GDM1 (cell line): Measurements from ENCODE around the gene C2orf81.

Experiments used
- DNase-seq: peaks from one replicate; lab custom pipeline; 2025; lab: John Stamatoyannopoulos, UW

The C2orf81 gene

DNA sequence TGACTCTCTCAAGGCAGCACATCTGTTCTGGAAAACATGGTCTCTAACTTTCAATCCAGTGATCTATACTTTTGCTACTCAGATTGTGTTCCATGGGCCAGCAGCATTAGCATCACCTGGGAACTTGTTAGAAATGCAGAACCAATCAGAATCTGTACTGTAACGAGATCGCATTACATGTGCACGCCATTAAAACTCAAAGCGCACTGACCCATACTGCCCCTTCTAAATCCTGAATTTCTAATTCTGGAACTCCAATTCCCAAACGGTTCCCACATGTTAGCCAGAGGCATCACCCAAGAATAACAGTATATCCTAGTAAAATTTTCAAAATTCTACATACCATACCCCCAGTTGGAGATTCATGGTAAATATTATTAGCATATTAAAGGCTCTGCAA is 30.8 kb downstream of the C2orf81 start:
- no peak for DNase-seq

DNA sequence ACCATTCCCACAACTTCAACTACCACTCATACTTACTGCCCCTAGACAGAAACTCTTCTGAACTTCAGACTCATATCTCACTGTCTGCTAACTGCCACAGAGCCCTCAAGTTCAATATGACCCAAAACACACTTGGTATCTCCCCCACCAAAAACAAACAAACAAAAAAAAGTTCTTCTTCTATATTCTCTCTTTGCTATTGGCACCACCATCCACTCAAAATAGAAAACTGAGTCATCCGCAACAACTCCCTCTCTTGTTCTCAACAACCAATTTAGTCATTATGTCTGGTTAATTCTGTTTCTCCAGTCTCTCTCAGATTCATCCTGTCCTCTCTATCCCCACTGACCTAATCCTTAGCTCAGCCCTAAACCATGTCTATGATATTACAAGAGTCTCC is 34.1 kb downstream of the C2orf81 start:
- no peak for DNase-seq

DNA sequence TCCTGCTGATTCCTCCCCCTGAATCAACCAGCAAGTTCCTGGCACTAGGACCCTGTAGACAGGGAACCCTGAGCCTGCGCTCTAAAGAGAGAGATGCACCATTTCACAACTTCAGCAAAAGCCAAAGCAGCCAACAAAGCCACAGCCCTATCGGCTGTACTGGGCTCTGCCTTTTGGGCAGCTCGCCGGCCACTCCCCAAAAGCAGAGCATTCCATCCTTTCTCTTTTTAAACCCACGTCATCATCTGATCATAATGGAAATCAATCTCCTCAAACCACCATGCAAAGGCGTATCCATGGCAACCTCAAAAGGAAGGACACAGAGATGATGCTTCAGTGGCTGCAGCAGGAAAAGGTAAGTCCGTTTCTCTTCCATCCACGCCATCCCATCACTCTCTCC is 36.0 kb downstream of the C2orf81 start:
- DNase-seq, result no peak

DNA sequence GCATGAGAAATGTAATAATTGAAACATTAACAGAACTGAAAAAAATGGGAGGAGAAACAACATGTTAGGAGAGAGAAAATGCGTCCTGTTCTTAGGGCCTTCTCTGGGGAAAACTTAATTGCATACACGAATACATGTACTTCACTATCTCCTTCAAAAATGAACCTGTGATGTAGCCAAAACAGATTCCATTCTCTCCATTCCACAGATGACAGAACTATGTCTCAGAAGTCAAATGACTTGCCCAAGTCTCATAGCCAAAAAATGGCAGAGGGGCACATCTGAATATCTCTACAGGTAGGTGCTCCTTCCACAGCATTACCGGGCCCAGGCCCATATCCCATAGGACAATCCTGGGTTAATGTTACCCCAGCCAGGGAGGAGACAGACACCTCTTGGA is 37.4 kb downstream of the C2orf81 start:
- no peak for DNase-seq

DNA sequence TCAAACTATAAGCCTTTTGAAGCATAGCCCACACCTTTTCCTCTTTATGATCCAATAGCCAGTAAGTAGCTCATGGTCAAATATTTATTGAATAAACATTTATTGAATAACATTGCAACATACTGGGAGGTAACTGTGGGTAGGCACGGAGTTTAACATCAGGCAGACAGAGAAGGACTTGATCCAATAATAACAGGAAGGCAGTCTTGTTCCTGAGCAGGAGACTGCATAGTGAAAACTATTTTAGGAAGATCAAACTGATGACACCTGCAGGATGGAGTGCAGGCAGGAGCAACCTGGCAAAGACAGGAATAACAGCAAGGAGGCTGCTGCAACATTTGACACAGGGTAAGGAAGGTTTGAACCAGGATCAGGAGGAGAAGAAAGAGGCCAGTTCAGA is 38.2 kb downstream of the C2orf81 start:
- DNase-seq, result no peak

DNA sequence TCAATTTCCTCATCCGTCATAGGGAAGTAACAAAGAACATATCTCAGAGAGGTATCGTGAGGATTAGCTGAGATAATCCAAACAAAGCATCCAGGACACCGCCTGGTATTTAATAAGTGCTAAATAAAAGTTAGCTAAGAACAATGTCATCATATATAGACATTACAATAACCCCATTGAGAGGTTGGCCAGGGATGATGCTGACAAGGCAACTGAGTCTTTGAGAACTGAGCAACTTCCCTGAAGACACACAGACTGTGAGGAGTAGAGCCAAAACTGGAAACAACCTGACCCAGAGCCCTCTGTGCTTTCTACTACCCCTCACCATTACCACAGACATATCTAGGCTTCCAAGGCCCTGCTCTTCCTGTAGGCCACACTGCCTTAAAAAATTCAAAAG is 39.7 kb downstream of the C2orf81 start:
- no peak for DNase-seq

DNA sequence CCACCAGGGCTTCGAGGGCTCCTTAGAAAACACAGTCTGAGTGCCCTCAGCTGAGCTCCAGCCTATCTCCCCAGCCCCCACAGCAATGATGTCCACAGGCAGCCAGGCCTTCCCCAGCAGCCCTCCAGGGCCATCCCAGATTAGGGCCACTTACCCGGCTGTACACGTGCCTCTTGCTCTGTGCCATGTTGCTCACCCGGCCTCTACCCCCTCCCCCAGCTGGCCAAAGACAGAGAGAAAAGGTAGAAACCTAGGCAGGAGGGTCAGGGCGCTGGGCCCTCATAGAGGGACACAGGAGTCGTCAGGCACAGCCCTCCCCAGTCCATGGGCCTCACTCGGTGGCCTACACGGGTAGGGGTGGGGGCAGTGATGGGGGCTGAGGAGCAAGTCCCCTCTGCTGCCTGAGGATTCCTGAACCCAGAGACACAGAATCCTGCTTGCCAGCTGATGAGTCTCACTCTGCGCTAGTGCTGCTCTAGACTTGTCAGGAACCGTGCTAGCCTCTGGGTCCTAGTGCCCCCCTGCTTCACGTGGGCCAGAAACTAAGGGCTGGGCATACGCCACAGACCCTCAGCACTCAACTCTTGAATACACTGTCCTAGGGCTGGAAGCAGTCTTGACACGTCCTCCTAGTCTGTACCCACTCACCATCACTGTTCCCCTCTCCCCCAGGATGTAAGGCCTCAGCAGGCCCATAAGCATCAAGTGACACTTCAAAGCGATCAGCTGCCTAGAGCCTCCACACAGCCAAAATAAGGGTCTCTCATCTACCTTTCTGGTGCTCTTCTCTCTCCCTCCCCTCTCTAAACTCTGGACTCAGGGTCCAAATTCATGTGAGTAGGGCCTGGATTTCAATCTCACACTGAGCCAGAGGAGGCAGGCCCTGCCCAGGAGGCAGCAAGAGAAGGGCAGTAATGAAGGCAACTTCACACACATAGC is 41.3 kb downstream of the C2orf81 start, which contains the start of gene DCTN1:
Gene DCTN1, minus strand, starts transcription at position 461 of the 939 bp plus-strand sequence. Its CDS starts 274 bp downstream, at position 187.
- no peak for DNase-seq

DNA sequence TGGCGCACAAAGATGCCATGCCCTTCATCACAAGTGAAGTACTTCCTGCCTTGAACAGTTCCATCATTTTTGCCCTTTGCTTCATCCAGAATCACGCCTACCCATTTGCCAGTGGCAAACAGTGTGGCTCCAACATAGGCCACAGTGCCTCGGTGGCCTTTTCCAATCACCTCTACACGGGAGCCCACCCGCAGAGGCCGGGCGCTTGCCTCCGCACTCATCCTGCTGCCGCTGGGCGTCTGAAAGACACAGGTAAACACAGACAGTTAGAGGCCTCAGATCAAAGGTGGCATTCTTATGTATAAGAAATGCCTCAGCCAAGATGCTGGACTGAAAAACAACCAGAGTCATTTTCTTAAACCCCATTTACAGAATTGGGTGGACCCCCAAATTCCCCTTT is 43.4 kb downstream of the C2orf81 start:
- DNase-seq, result no peak

DNA sequence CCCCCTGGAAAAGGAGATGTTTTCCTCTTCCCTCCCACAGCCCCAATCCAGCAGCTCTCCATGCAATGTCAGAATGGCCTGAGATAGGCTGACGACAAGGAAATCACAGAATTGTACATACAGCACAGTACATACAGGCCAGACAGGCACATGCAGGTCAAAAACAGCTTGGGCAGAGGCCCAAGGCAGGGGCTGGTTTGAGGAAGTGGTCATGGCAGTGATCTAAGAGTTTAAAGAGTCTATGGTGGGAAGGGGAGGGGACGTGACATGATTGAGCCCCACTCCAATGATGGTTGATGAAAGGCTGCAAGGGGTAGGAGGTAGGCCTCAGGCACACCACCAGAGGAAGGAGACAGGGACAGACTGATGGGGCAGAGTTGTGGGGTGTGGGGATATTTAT is 45.6 kb downstream of the C2orf81 start:
- no peak for DNase-seq

DNA sequence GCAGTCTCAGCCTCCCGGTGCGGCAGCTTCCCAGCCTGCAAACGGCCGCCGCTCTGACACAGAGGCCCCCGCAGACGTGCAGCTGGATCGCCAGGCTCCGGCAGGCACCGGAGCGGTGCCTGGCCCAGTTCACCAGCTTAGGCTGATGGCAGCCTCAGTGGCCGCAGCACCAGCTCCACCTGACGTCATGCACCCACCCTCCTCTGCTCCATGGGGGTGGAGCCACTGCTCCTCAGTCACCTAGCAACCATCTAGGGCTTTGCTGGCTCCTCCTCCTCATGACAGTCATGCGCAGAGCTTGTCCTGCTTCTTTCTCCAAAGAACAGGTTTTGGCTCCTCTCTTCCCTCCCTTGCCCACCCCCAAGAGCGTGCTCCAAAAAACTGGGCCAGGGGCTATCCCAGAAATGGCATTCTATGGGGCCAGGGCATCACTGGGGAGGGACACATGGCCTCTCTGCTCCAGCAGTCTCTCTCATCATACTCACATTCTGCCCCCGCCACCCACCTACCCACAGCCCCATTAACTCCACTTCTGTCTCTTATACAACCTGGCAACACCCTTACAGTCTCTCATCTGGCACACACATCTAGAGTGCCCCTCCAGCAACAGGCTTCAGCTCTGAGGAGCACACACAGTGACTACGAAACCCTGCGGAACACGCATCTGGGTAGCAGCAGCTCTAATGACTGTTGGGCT is 46.8 kb downstream of the C2orf81 start:
- no peak for DNase-seq

DNA sequence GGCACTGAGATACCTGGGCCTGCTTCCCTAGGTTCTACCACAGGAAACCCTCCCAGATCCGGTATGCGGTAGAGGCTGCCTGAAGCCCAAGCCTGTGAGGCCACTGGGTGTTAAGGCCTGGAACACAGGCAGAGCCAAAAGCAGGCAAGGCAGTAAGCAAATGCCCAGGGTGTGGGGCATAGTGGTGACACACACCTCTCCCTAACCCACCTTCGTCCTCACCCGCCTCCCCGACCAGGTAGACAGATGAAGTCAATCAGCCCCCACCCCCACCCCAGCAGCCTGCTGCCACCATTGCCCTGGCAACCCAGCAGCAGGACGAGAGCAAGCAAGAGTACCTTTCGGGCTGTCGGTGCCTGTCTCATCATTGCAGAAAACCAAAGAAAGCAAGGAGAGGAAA is 47.4 kb downstream of the C2orf81 start:
- no peak for DNase-seq

DNA sequence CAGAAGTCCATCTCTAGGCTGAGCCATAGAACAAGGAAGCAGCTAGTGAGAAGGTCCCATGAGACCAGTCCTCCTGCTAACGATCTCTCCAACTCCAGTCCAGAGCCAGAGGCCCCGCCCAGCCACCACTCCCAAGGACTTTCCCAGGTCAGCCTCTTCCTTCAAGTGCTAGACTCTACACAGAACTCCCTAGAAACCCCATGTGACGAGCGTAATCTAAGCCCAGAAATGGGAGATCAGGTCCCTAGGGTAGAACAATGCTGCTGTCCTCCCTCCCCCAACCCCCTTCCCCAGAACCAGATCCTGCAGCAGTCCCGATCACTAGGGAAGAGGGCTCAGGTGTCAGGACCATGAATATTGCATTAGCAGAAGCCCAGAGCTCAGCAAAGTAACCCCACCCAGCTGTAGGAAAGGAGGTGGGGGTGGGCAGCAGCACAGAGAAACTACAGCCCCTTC is 48.2 kb downstream of the C2orf81 start:
- no peak for DNase-seq

DNA sequence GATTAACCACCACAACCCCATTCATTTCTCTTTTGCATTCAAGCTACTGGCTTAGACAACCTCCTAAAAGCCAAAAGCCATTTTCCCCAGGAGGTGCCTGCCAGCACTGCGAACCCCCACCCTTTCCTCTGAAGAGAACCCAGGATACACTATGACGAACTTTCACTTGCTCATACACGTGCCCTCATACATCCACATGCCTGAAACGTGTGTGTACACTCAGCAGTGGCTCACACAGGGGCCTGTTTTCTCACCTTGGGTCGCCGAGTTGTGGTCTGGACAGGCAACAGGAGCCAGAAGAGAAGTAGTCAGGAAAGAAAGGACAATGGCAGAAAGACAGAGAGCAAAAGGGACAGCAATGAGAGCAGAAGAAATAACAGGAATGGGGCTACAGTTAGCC is 48.7 kb downstream of the C2orf81 start:
- DNase-seq, result no peak

DNA sequence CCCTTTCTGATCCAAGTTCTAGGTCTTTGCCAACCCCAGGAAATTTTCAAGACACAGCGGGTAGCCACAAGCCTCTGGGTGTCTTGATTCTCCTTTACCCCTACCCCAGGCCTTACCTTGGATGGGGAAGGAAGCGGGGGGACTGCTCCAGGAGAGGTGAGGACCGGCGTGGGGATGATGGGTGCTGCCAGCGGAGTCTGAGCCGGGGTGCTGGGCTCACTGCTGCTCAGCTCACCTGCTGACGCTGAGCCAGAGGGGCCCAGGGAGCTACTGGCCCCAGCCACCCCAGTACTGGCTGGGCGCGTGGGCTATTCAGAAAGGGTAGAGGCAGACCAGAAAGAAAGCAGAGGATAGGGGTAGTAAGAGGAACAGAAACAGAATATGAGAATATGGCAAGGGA is 50.0 kb downstream of the C2orf81 start:
- DNase-seq, result no peak

DNA sequence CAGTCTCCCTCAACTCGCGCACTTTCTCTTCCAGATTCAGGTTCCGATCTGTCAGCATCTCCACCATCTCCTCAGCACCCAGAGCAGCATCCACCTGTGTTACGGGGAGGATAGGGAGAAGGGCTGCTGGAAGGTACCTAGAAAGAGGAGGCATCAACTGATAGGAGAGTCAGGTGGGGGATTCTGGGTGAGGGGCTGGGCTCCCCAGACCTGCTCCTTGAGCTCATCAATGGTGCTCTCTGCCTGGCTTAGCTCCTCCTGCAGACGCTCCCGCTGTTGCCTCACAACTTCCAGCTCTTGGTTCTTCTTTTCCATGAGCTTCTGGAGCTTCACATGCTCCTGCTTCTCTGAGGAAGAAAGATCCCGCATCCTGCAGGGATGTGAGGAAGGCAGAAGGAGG is 51.4 kb downstream of the C2orf81 start:
- no peak for DNase-seq

DNA sequence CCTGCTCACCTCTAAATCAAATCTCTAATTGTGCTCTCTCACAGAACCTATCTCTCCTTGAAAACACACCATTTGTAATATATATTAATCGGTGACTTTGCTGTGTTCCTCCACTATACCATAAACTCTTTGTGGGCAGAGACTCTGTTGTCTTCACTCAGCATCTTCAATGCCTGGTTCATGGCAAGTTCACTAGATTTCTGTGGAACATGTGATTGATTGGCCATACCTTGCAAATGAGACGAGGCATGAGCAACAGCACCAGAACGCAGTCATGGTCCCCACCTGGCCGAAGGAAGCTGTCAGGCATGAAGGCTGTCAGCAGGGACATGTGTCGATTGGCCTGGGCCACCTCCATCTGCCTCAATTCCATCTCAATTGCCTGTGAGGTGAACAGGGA is 52.9 kb downstream of the C2orf81 start:
- no peak for DNase-seq

DNA sequence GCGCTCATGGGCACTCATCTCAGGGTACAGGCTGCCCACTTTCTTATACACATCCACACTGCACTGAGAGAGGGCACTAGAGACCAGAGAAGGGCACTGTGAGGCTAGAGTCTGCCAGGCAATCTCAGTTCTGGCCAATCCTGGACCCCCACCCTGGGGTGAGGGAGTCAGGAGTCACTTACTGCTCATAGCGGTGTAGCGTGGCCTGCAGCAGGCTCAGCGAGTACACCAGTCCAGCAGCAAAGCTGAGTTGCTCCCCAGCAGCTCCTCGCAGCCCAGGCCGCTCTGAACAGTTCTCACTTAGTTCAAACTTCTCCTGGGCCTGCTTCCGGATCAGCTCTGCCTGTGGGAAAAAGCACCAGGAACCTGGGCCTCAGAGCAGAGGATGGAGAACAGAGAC is 53.6 kb downstream of the C2orf81 start:
- DNase-seq, result no peak

DNA sequence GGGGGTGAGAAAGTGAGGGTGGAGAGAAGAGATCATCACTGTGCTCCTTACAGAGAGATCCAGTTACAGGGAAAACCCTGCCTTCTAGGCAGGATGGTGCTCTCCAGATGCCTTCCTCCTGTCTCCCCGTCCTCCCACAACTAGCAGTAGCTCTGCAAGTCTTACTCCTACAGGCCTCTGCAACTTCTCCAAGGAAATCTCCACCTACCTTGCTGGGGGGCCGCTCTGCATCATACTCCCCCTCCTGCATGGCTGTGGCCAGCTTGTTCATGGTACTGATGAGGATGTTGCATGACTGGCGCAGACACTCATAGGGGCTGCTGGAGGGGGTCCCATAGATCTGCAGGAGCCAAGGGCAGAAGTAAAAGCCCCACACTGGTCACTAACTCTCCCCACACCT is 55.4 kb downstream of the C2orf81 start:
- DNase-seq, result no peak

DNA sequence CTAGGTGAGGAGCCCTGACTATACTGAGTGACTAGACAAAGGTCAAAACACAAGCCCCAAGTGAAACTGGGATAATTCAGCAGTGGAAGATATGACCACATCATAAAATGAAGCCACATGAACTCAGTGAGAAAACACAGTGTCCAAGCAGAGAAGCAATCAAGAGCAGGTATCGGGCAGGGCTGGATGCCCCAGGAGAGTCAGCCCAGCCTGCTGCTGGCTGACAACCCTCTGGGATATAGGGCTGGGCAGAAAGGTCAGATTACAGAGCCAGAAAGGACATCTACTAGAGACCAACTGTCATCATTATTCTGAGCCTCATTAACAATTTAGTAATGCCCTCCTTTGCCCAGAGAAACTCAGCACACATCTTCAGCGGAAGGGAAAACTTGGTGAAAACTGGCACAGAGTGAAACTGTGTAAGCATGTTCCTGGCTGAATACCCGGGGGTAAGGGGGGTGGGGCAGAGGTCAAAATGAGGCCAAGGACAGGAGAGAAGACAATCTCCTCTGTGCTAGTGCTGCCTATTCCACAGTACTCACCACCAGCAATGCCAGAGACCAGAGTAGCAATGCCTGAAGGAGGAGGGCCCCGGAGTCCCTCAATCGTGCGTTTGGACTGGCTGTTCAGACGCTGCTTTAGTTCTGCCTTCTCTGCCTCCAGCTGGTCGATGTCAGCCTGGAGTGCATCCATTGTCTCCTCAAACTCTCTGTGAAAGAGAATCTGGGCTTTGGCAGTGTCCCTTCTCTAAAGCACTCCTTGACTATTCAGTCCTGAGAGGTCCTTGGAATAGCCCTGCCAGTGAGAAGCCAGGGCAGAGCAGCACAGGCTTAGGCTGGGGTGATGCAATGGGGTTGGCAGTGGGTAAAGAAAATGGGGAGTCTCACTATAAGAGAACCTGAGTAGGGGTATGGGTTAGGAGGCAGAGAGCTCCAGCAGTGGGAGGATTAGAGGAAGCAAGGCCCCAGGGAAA is 56.6 kb downstream of the C2orf81 start:
- no peak for DNase-seq
